Left cardiac atrium (tissue), 4 donors: ENCODE results near the gene CWH43. TPM values are rescaled to one million over a fixed set of nuclear protein-coding genes. Genes with fewer than 3 reads are reported as not detected.
"Not testable (repeated sequence)": the region's sequence is repeated elsewhere in the genome, so short reads cannot be mapped to it uniquely, and the experiment has no call there.

ENCODE experiments used
- ATAC-seq, 2 donors: fragments of 200-7000 bp; cut with Tn5 transposase; one replicate each; pipeline ENCODE4 v1.9.1; 2020; ENCODE audit warnings: mild to moderate bottlenecking in 2 of 2, moderate library complexity in 2 of 2
- DNase-seq: peaks from one replicate; pipeline ENCODE4 v3.0.0-alpha.2; 2020
- intact Hi-C, 2 donors: fragments of 100-400 bp; cut with DNase I; formaldehyde crosslinking; loops; one replicate each; pipeline versions ENCODE4 v1.14.1 to v1.15.1; 2022 to 2023
- total RNA-seq, 2 donors: library from RNA; stranded (reverse); fragmentation: NEBNext Ultra II Directional; extraction: Animal tissue kit (Norgen Biotek cat#: 25700); gene quantifications; one replicate each; pipeline ENCODE4 v1.2.1, GENCODE V29; 2021
- donor health status: DM: no; HTN: yes; CAD: no.
- donor health status: DM: no; HTN: yes; CAD: no; lungs with severe emphysema.
- donor health status: DM: yes; HTN: yes; CAD: no.
- donor health status: Dilated cardiomyopathy.

The CWH43 gene
- total RNA-seq, 2 donors from 2014 or later, result not detected

GRCh38 chr4:49063670-49064069, 77.6 kb downstream of the CWH43 start:
- intact Hi-C loops, result no loop called here
- DNase-seq (no peak), ATAC-seq (no peak)

GRCh38 chr4:49072196-49072595, 86.1 kb downstream of the CWH43 start:
- intact Hi-C loops, ATAC-seq, DNase-seq: not testable (repeated sequence)

- DNase-seq, intact Hi-C loops: not testable (repeated sequence)
- ATAC-seq, result peak in 1 of 2 donors; percentile 48
These were observed 105.8 kb downstream of the CWH43 start for GRCh38 chr4:49091883-49092282.

DNA sequence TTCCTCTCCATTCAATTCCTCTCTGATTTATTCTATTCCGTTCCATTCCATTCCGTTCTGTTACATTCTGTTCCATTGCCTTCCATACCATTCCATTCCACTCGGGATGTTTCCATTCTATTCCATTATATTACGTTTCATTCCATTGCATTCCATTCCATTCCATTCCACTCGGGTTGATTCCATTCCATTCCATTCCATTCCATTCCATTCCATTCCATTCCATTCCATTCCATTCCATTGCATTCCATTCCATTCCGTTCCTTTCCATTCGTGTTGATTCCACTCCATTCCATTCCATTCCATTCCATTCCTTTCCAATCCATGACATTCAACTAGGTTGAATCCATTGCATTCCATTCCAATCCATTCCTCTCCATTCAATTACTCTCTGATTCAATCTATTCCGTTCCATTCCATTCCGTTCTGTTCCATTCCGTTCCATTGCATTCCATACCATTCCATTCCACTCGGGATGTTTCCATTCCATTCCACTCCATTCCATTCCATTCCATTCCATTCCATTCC, 106.6 kb downstream of the CWH43 start:
- peak; percentile 72 to 88 for ATAC-seq
- DNase-seq, intact Hi-C loops: not testable (repeated sequence)

- intact Hi-C loops, ATAC-seq, DNase-seq: not testable (repeated sequence)
These were observed 110.1 kb downstream of the CWH43 start for GRCh38 chr4:49096215-49096614.

- peak; percentile 54 to 66 for ATAC-seq
- intact Hi-C loops, DNase-seq: not testable (repeated sequence)
These were observed 110.6 kb downstream of the CWH43 start for GRCh38 chr4:49096627-49097026.

GRCh38 chr4:49097071-49097470, 111.0 kb downstream of the CWH43 start:
- DNase-seq, intact Hi-C loops: not testable (repeated sequence)
- ATAC-seq, result peak; percentile 23 to 57

- DNase-seq, intact Hi-C loops, ATAC-seq: not testable (repeated sequence)
These were observed 111.4 kb downstream of the CWH43 start for GRCh38 chr4:49097505-49097904.

GRCh38 chr4:49098034-49098759, 112.1 kb downstream of the CWH43 start:
- ATAC-seq, result peak in 1 of 2 donors; percentile 17
- DNase-seq, intact Hi-C loops: not testable (repeated sequence)

GRCh38 chr4:49099831-49100444, 113.9 kb downstream of the CWH43 start:
- ATAC-seq, DNase-seq: not testable (repeated sequence)
- intact Hi-C loops, result loop anchor here in 1 of 2 donors (10.0 kb wide), 1 partner anchor 55 kb away; no protein-coding TSS in a partner anchor

GRCh38 chr4:49102344-49102898, 116.3 kb downstream of the CWH43 start:
- not testable (repeated sequence) for DNase-seq
- ATAC-seq, result peak; percentile 45 to 61
- intact Hi-C loops, result loop anchor here in 1 of 2 donors (10.0 kb wide), 1 partner anchor 52 kb away; no protein-coding TSS in a partner anchor

GRCh38 chr4:49103436-49104136, 117.5 kb downstream of the CWH43 start:
- intact Hi-C loops, result loop anchor here in 1 of 2 donors (10.0 kb wide), 1 partner anchor 51 kb away; no protein-coding TSS in a partner anchor
- peak in 1 of 2 donors; percentile 38 for ATAC-seq
- not testable (repeated sequence) for DNase-seq

GRCh38 chr4:49104231-49104930, 118.3 kb downstream of the CWH43 start:
- intact Hi-C loops, result loop anchor here in 1 of 2 donors (10.0 kb wide), 1 partner anchor 50 kb away; no protein-coding TSS in a partner anchor
- ATAC-seq, result peak in 1 of 2 donors; percentile 21
- not testable (repeated sequence) for DNase-seq

GRCh38 chr4:49105248-49105904, 119.3 kb downstream of the CWH43 start:
- ATAC-seq, result peak in 1 of 2 donors; percentile 1
- not testable (repeated sequence) for DNase-seq
- intact Hi-C loops, result loop anchor here in 1 of 2 donors (10.0 kb wide), 1 partner anchor 49 kb away; no protein-coding TSS in a partner anchor

DNA sequence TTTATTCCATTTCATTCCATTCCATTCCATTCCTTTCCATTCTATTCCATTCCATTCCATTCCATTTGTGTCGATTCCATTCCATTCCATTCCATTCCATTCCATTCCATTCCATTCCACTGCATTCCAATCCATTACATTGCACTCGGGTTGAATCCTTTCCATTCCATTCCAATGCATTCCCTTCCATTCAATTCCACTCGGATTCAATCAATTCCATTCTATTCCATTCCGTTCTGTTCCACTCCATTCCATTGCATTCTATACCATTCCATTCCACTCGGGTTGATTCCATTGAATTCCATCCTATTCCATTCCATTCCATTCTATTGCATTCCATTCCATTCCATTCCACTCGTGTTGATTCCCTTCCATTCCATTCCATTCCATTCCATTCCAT, 121.2 kb downstream of the CWH43 start:
- ATAC-seq, DNase-seq: not testable (repeated sequence)
- intact Hi-C loops, result loop anchor here in 1 of 2 donors (10.0 kb wide), 1 partner anchor 48 kb away; no protein-coding TSS in a partner anchor

DNA sequence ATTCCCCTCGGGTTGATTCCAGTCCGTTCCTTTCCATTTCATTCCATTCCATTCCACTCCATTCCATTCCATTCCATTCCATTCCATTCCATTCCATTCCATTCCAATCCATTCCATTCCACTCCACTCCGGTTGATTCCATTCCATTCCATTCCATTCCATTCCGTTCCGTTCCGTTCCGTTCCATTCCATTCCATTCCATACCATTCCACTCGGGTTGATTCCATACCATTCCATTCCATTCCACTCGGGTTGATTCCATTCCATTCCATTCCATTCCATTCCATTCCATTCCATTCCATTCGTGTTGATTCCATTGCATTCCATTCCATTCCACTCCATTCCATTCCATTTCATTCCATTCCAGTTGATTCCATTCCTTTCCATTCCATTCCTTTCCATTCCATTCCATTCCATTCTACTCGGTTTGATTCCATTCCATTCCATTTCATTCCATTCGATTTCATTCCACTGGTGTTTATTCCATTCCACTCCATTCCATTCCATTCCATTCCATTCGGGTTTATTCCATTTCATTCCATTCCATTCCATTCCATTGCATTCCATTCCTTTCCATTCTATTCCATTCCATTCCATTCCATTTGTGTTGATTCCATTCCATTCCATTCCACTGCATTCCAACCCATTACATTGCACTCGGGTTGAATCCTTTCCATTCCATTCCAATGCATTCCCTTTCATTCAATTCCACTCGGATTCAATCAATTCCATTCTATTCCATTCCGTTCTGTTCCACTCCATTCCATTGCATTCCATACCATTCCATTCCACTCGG, 122.3 kb downstream of the CWH43 start:
- peak; percentile 64 to 80 for ATAC-seq
- not testable (repeated sequence) for DNase-seq
- intact Hi-C loops, result loop anchor here in 1 of 2 donors (10.0 kb wide), 1 partner anchor 46 kb away; no protein-coding TSS in a partner anchor
